MCF 10A (cell line): ENCODE data around the gene PSMD9. TPM values are rescaled to one million over a fixed set of nuclear protein-coding genes. Genes with fewer than 3 reads are reported as not detected.

Source experiments
- BruUV-seq: library from RNA; stranded (reverse); fragments of 400-500 nt; replicated peaks from 2 replicates; lab custom pipeline; 2021; lab: Mats Ljungman, UMichigan
- CTCF ChIA-PET: fragments of 300-600 bp; sonication (Branson Sonifier 250); formaldehyde crosslinking; extraction: SDS; loops from one replicate; lab custom pipeline; 2021; ENCODE audit warnings: antibody characterized with exemption, inconsistent platforms; lab: Yijun Ruan, JAX
- POLR2A ChIA-PET: fragments of 300-600, 350-650 bp; sonication (Branson Sonifier 250); formaldehyde crosslinking; extraction: SDS; loops from one replicate; lab custom pipeline; 2020; ENCODE audit warnings: antibody characterized with exemption, inconsistent platforms; lab: Yijun Ruan, JAX
- DNase-seq: peaks from one replicate; pipeline ENCODE4 v3.0.0-alpha.2; 2018; ENCODE audit not compliant: unreplicated experiment
- H3K27ac Mint-ChIP-seq: one replicate; pipeline ENCODE4 v1.8.0; 2022; ENCODE audit warnings: mild to moderate bottlenecking, low read depth, mixed read lengths; ENCODE audit not compliant: unreplicated experiment
- H3K27me3 Mint-ChIP-seq: one replicate; pipeline ENCODE4 v1.8.0; 2022; ENCODE audit warnings: mixed read lengths; ENCODE audit not compliant: insufficient read depth, unreplicated experiment
- H3K36me3 Mint-ChIP-seq: one replicate; pipeline ENCODE4 v1.8.0; 2022; ENCODE audit warnings: mild to moderate bottlenecking, moderate library complexity, mixed read lengths; ENCODE audit not compliant: insufficient read depth, unreplicated experiment
- H3K4me1 Mint-ChIP-seq: one replicate; pipeline ENCODE4 v1.8.0; 2022; ENCODE audit warnings: mixed read lengths; ENCODE audit not compliant: insufficient read depth, unreplicated experiment
- H3K4me3 Mint-ChIP-seq: one replicate; pipeline ENCODE4 v1.8.0; 2022; ENCODE audit warnings: mild to moderate bottlenecking, moderate library complexity, mixed read lengths; ENCODE audit not compliant: unreplicated experiment
- H3K9me3 Mint-ChIP-seq: one replicate; pipeline ENCODE4 v1.8.0; 2022; ENCODE audit warnings: mixed read lengths; ENCODE audit not compliant: unreplicated experiment
- CTCF ChIP-seq: fragments of 200-600 bp; IDR thresholded peaks from one replicate; pipeline ENCODE4 v1.8.0; 2022; ENCODE audit warnings: antibody characterized with exemption, mild to moderate bottlenecking; ENCODE audit not compliant: unreplicated experiment
- intact Hi-C: fragments of 100-400 bp; cut with micrococcal nuclease; formaldehyde crosslinking; loops from 2 replicates; pipeline ENCODE4 v1.14.1; 2022
- total RNA-seq: library from RNA; stranded (reverse); gene quantifications from 2 replicates; pipeline ENCODE4 v1.2.3, GENCODE V29; 2022

Gene PSMD9
- total RNA-seq, 1 experiment from 2014 or later = 96.3 TPM

- H3K27ac Mint-ChIP-seq = no peak overlapping the region
- H3K36me3 Mint-ChIP-seq = peaks cover 36% of the 10 kb centered on the region
- intact Hi-C loops = no loop called here
- no peak overlapping the region for H3K4me3 Mint-ChIP-seq
- peaks cover 20% of the 10 kb centered on the region for H3K4me1 Mint-ChIP-seq
- BruUV-seq = no TSS peak
- peak; percentile 17 for DNase-seq
- no peak for TF ChIP-seq CTCF
- POLR2A ChIA-PET = no interaction called here
- H3K27me3 Mint-ChIP-seq = no peaks in the 10 kb centered on the region
- H3K9me3 Mint-ChIP-seq = no peaks in the 10 kb centered on the region
- CTCF ChIA-PET = interaction anchor here (1.0 to 1.1 kb wide), 2 partner anchors 12 to 136 kb away, joined by 3 read pairs; no protein-coding TSS in a partner anchor
These were observed 42.3 kb downstream of the PSMD9 start for GRCh38 chr12:121930862-121931261.

GRCh38 chr12:121932176-121932536 is 43.6 kb downstream of the PSMD9 start:
- POLR2A ChIA-PET = no interaction called here

GRCh38 chr12:121932914-121933521 is 44.4 kb downstream of the PSMD9 start:
- TF ChIP-seq CTCF = no peak
- no peak overlapping the region for H3K27ac Mint-ChIP-seq
- no TSS peak for BruUV-seq

More at GRCh38 chr12:121932176-121932536, 43.6 kb downstream of the PSMD9 start:
- CTCF ChIA-PET = interaction anchor here (0.5 kb wide), 1 partner anchor 71 kb away, joined by 3 read pairs; no protein-coding TSS in a partner anchor
- peaks cover 15% of the 10 kb centered on the region for H3K4me1 Mint-ChIP-seq
- H3K4me3 Mint-ChIP-seq = no peak overlapping the region
- H3K27me3 Mint-ChIP-seq = no peaks in the 10 kb centered on the region
- H3K9me3 Mint-ChIP-seq = no peaks in the 10 kb centered on the region
- intact Hi-C loops = no loop called here
- peaks cover 45% of the 10 kb centered on the region for H3K36me3 Mint-ChIP-seq
- H3K27ac Mint-ChIP-seq = no peak overlapping the region
- no TSS peak for BruUV-seq
- no peak for TF ChIP-seq CTCF
- DNase-seq = no peak

DNA sequence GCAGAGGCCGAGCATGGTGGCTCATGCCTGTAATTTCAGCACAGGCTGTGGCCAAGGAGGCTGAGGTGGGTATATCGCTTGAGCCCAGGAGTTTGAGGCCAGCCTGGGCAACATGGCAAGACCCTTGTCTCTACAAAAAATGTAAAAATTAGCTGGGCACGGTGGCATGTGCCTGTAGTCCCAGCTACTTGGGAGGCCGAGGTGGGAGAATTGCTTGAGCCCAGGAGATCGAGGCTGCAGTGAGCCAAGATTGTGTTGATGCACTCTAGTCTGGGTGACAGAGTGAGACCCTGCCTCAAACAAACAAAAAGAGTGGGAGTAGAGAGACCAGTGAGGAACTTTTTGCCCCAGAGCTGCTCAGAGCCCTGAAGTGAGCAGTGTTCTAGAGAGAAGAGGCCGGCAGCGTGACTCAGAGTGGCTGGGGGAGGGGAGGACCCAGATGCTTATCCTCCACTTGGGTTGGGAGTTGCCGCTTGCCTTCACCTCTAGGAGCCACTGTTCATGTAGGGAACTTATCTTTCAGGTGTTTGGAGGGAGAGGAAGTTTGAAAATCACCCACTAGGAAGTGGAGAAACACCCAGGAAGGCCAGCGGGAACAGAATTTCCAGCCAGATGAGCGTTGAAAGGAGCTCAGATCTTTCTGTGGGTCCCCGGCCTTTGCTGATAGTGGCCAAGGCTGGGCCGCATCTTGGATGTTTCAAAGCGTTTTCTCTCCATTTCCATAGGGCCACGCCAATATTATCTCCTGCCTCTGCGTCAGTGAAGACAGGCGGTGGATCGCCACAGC is 45.1 kb downstream of the PSMD9 start:
- CTCF ChIA-PET = interaction anchor here (0.7 kb wide), 1 partner anchor 23 kb away, joined by 3 read pairs; no protein-coding TSS in a partner anchor
- POLR2A ChIA-PET = interaction anchor here (0.7 kb wide), 1 partner anchor 8 kb away, joined by 4 read pairs; no protein-coding TSS in a partner anchor
- peak; percentile 53 for DNase-seq
- Mint-ChIP-seq H3K27ac (no peak overlapping the region), H3K4me3 (no peak overlapping the region), H3K4me1 (peaks cover 6% of the 10 kb centered on the region), H3K36me3 (peaks cover 53% of the 10 kb centered on the region), H3K9me3 (no peaks in the 10 kb centered on the region), H3K27me3 (no peaks in the 10 kb centered on the region)
- no peak for TF ChIP-seq CTCF
- intact Hi-C loops = no loop called here
- no TSS peak for BruUV-seq

More at GRCh38 chr12:121932914-121933521, 44.4 kb downstream of the PSMD9 start:
- intact Hi-C loops = no loop called here
- ChIA-PET CTCF (interaction anchor here (0.6 kb wide), 1 partner anchor 264 kb away, joined by 4 read pairs; no protein-coding TSS in a partner anchor), POLR2A (interaction anchor here (0.6 kb wide), 1 partner anchor 12 kb away, joined by 3 read pairs; no protein-coding TSS in a partner anchor)
- H3K4me3 Mint-ChIP-seq = no peak overlapping the region
- peaks cover 48% of the 10 kb centered on the region for H3K36me3 Mint-ChIP-seq
- no peak for DNase-seq
- H3K9me3 Mint-ChIP-seq = no peaks in the 10 kb centered on the region
- H3K4me1 Mint-ChIP-seq = peaks cover 6% of the 10 kb centered on the region
- no peaks in the 10 kb centered on the region for H3K27me3 Mint-ChIP-seq
